ENCODE measurements around the gene PTPRK.

PTPRK gene

GRCh38 chr6:128515550-128516513 is 4.6 kb downstream of the PTPRK start:
- DNase-seq, result no peak

GRCh38 chr6:128513878-128514277 is 6.5 kb downstream of the PTPRK start:
- DNase-seq, result no peak

- no peak for DNase-seq
These were observed 8.1 kb downstream of the PTPRK start for GRCh38 chr6:128512296-128512695.

GRCh38 chr6:128511506-128511905 is 8.9 kb downstream of the PTPRK start:
- no peak for DNase-seq

GRCh38 chr6:128509709-128510108 is 10.7 kb downstream of the PTPRK start:
- DNase-seq, result no peak

- DNase-seq, result no peak
These were observed 11.7 kb downstream of the PTPRK start for GRCh38 chr6:128508588-128509296.

GRCh38 chr6:128507337-128508310 is 12.8 kb downstream of the PTPRK start:
- DNase-seq, result no peak

- DNase-seq, result no peak
These were observed 14.8 kb downstream of the PTPRK start for GRCh38 chr6:128505603-128506002.

- no peak for DNase-seq
These were observed 16.3 kb downstream of the PTPRK start for GRCh38 chr6:128504003-128504654.

GRCh38 chr6:128500749-128501600 is 19.4 kb downstream of the PTPRK start:
- no peak for DNase-seq

- DNase-seq, result no peak
These were observed 20.4 kb downstream of the PTPRK start for GRCh38 chr6:128500014-128500413.

- DNase-seq, result no peak
These were observed 21.2 kb downstream of the PTPRK start for GRCh38 chr6:128499079-128499731.

- DNase-seq, result no peak
These were observed 22.2 kb downstream of the PTPRK start for GRCh38 chr6:128498234-128498633.

GRCh38 chr6:128495536-128496333 is 24.7 kb downstream of the PTPRK start:
- DNase-seq, result no peak

GRCh38 chr6:128494440-128494839 is 26.0 kb downstream of the PTPRK start:
- no peak for DNase-seq

- DNase-seq, result no peak
These were observed 26.5 kb downstream of the PTPRK start for GRCh38 chr6:128493877-128494276.

GRCh38 chr6:128492386-128492785 is 28.0 kb downstream of the PTPRK start:
- no peak for DNase-seq

GRCh38 chr6:128491610-128492206 is 28.7 kb downstream of the PTPRK start:
- no peak for DNase-seq

GRCh38 chr6:128491100-128491581 is 29.3 kb downstream of the PTPRK start:
- no peak for DNase-seq
